ENCODE measurements around the gene LRMDA.

Gene LRMDA

GRCh38 chr10:75544386-75544785 is 113.0 kb downstream of the LRMDA start:
- Mint-ChIP-seq H3K27me3 (ENCODE audit: low read depth) (no peaks in the 10 kb centered on the region), H3K4me3 (no peak overlapping the region), H3K27ac (no peak overlapping the region), H3K9me3 (no peaks in the 10 kb centered on the region), H3K36me3 (ENCODE audit: low read depth) (no peaks in the 10 kb centered on the region), H3K4me1 (ENCODE audit: low read depth) (no peaks in the 10 kb centered on the region)

GRCh38 chr10:75544993-75545706 is 113.7 kb downstream of the LRMDA start:
- H3K9me3 Mint-ChIP-seq, result no peaks in the 10 kb centered on the region
- no peaks in the 10 kb centered on the region for H3K27me3 Mint-ChIP-seq (ENCODE audit: low read depth)
- no peaks in the 10 kb centered on the region for H3K4me1 Mint-ChIP-seq (ENCODE audit: low read depth)
- H3K36me3 Mint-ChIP-seq (ENCODE audit: low read depth), result no peaks in the 10 kb centered on the region
- H3K4me3 Mint-ChIP-seq, result no peak overlapping the region
- no peak overlapping the region for H3K27ac Mint-ChIP-seq

GRCh38 chr10:75546004-75546403 is 114.6 kb downstream of the LRMDA start:
- H3K4me3 Mint-ChIP-seq, result no peak overlapping the region
- no peaks in the 10 kb centered on the region for H3K27me3 Mint-ChIP-seq (ENCODE audit: low read depth)
- H3K4me1 Mint-ChIP-seq (ENCODE audit: low read depth), result no peaks in the 10 kb centered on the region
- H3K9me3 Mint-ChIP-seq, result no peaks in the 10 kb centered on the region
- H3K27ac Mint-ChIP-seq, result no peak overlapping the region
- no peaks in the 10 kb centered on the region for H3K36me3 Mint-ChIP-seq (ENCODE audit: low read depth)

GRCh38 chr10:75547391-75548298 is 116.2 kb downstream of the LRMDA start:
- H3K27me3 Mint-ChIP-seq (ENCODE audit: low read depth), result no peaks in the 10 kb centered on the region
- H3K4me3 Mint-ChIP-seq, result no peak overlapping the region
- no peak overlapping the region for H3K27ac Mint-ChIP-seq
- no peaks in the 10 kb centered on the region for H3K4me1 Mint-ChIP-seq (ENCODE audit: low read depth)
- no peaks in the 10 kb centered on the region for H3K9me3 Mint-ChIP-seq
- H3K36me3 Mint-ChIP-seq (ENCODE audit: low read depth), result no peaks in the 10 kb centered on the region

- H3K9me3 Mint-ChIP-seq, result no peaks in the 10 kb centered on the region
- H3K4me3 Mint-ChIP-seq, result no peak overlapping the region
- no peaks in the 10 kb centered on the region for H3K4me1 Mint-ChIP-seq (ENCODE audit: low read depth)
- no peak overlapping the region for H3K27ac Mint-ChIP-seq
- no peaks in the 10 kb centered on the region for H3K36me3 Mint-ChIP-seq (ENCODE audit: low read depth)
- H3K27me3 Mint-ChIP-seq (ENCODE audit: low read depth), result no peaks in the 10 kb centered on the region
These were observed 116.9 kb downstream of the LRMDA start for GRCh38 chr10:75548356-75548755.

- H3K9me3 Mint-ChIP-seq, result no peaks in the 10 kb centered on the region
- H3K4me3 Mint-ChIP-seq, result no peak overlapping the region
- no peak overlapping the region for H3K27ac Mint-ChIP-seq
- no peaks in the 10 kb centered on the region for H3K36me3 Mint-ChIP-seq (ENCODE audit: low read depth)
- no peaks in the 10 kb centered on the region for H3K4me1 Mint-ChIP-seq (ENCODE audit: low read depth)
- no peaks in the 10 kb centered on the region for H3K27me3 Mint-ChIP-seq (ENCODE audit: low read depth)
These were observed 118.8 kb downstream of the LRMDA start for GRCh38 chr10:75550191-75550590.

- Mint-ChIP-seq H3K9me3 (no peaks in the 10 kb centered on the region), H3K27ac (no peak overlapping the region), H3K4me3 (no peak overlapping the region), H3K36me3 (ENCODE audit: low read depth) (no peaks in the 10 kb centered on the region), H3K27me3 (ENCODE audit: low read depth) (no peaks in the 10 kb centered on the region), H3K4me1 (ENCODE audit: low read depth) (no peaks in the 10 kb centered on the region)
These were observed 120.7 kb downstream of the LRMDA start for GRCh38 chr10:75552171-75552570.

GRCh38 chr10:75553550-75553949 is 122.1 kb downstream of the LRMDA start:
- H3K27me3 Mint-ChIP-seq (ENCODE audit: low read depth), result no peaks in the 10 kb centered on the region

GRCh38 chr10:75555323-75555722 is 123.9 kb downstream of the LRMDA start:
- Mint-ChIP-seq H3K9me3 (no peaks in the 10 kb centered on the region), H3K27ac (no peak overlapping the region), H3K36me3 (ENCODE audit: low read depth) (no peaks in the 10 kb centered on the region), H3K4me1 (ENCODE audit: low read depth) (no peaks in the 10 kb centered on the region), H3K4me3 (no peak overlapping the region), H3K27me3 (ENCODE audit: low read depth) (no peaks in the 10 kb centered on the region)

More at GRCh38 chr10:75553550-75553949, 122.1 kb downstream of the LRMDA start:
- Mint-ChIP-seq H3K4me1 (ENCODE audit: low read depth) (no peaks in the 10 kb centered on the region), H3K4me3 (no peak overlapping the region), H3K27ac (no peak overlapping the region), H3K9me3 (no peaks in the 10 kb centered on the region), H3K36me3 (ENCODE audit: low read depth) (no peaks in the 10 kb centered on the region)

GRCh38 chr10:75556320-75556719 is 124.9 kb downstream of the LRMDA start:
- H3K4me3 Mint-ChIP-seq, result no peak overlapping the region
- H3K4me1 Mint-ChIP-seq (ENCODE audit: low read depth), result no peaks in the 10 kb centered on the region
- no peaks in the 10 kb centered on the region for H3K36me3 Mint-ChIP-seq (ENCODE audit: low read depth)
- H3K27me3 Mint-ChIP-seq (ENCODE audit: low read depth), result no peaks in the 10 kb centered on the region
- no peaks in the 10 kb centered on the region for H3K9me3 Mint-ChIP-seq
- H3K27ac Mint-ChIP-seq, result no peak overlapping the region

GRCh38 chr10:75565286-75566251 is 134.1 kb downstream of the LRMDA start:
- H3K9me3 Mint-ChIP-seq, result peaks cover 17% of the 10 kb centered on the region
- no peaks in the 10 kb centered on the region for H3K36me3 Mint-ChIP-seq (ENCODE audit: low read depth)
- H3K4me3 Mint-ChIP-seq, result no peak overlapping the region
- H3K27me3 Mint-ChIP-seq (ENCODE audit: low read depth), result no peaks in the 10 kb centered on the region
- H3K27ac Mint-ChIP-seq, result no peak overlapping the region
- H3K4me1 Mint-ChIP-seq (ENCODE audit: low read depth), result no peaks in the 10 kb centered on the region

GRCh38 chr10:75568450-75569130 is 137.2 kb downstream of the LRMDA start:
- Mint-ChIP-seq H3K9me3 (peaks cover 30% of the 10 kb centered on the region), H3K36me3 (ENCODE audit: low read depth) (no peaks in the 10 kb centered on the region), H3K27me3 (ENCODE audit: low read depth) (no peaks in the 10 kb centered on the region), H3K27ac (no peak overlapping the region), H3K4me3 (no peak overlapping the region), H3K4me1 (ENCODE audit: low read depth) (no peaks in the 10 kb centered on the region)

GRCh38 chr10:75569506-75569905 is 138.1 kb downstream of the LRMDA start:
- H3K36me3 Mint-ChIP-seq (ENCODE audit: low read depth), result no peaks in the 10 kb centered on the region
- no peak overlapping the region for H3K27ac Mint-ChIP-seq
- peaks cover 35% of the 10 kb centered on the region for H3K9me3 Mint-ChIP-seq
- H3K4me1 Mint-ChIP-seq (ENCODE audit: low read depth), result no peaks in the 10 kb centered on the region
- H3K27me3 Mint-ChIP-seq (ENCODE audit: low read depth), result no peaks in the 10 kb centered on the region
- no peak overlapping the region for H3K4me3 Mint-ChIP-seq

- Mint-ChIP-seq H3K27me3 (ENCODE audit: low read depth) (no peaks in the 10 kb centered on the region), H3K27ac (no peak overlapping the region), H3K4me1 (ENCODE audit: low read depth) (no peaks in the 10 kb centered on the region), H3K4me3 (no peak overlapping the region), H3K9me3 (peaks cover 32% of the 10 kb centered on the region), H3K36me3 (ENCODE audit: low read depth) (no peaks in the 10 kb centered on the region)
These were observed 141.1 kb downstream of the LRMDA start for GRCh38 chr10:75572478-75572877.

All from T-helper 1 cell treated with Interleukin-12 subunit alpha and Interleukin-12 subunit beta and Interleukin-4 antibody, amounts not matched to agents 30 μg/mL and 1 μg/mL, for 36 hours (primary cell).